HepG2 (cell line): ENCODE measurements around the gene ZNF280A. TPM values are rescaled to one million over a fixed set of nuclear protein-coding genes. Genes with fewer than 3 reads are reported as not detected.
"Not testable (repeated sequence)": the region's sequence is repeated elsewhere in the genome, so short reads cannot be mapped to it uniquely, and the experiment has no call there.

Source experiments
- ATAC-seq: fragments of 200-7000 bp; cut with Tn5 transposase; 3 replicates; pipeline ENCODE4 v1.9.1; 2020; ENCODE audit warnings: mild to moderate bottlenecking, moderate library complexity
- BruUV-seq: library from RNA; stranded (reverse); fragments of 400-500 nt; replicated peaks from 2 replicates; lab custom pipeline; 2021; lab: Mats Ljungman, UMichigan
- CTCF ChIA-PET: fragments of 300-600 bp; formaldehyde crosslinking; extraction: SDS; loops from one replicate; lab custom pipeline; 2021; ENCODE audit warnings: low total read pairs, inconsistent platforms, low intra/inter-chr PET ratio; lab: Yijun Ruan, JAX
- POLR2A ChIA-PET: fragments of 350-600 bp; sonication (Branson Sonifier 250); formaldehyde crosslinking; loops from one replicate; lab custom pipeline; 2020; ENCODE audit warnings: antibody characterized with exemption, inconsistent platforms; lab: Yijun Ruan, JAX
- DNase-seq: peaks from one replicate; pipeline ENCODE4 v3.0.0-alpha.2; 2015; ENCODE audit warnings: low spot score
- FAIRE-seq: peaks from 3 replicates; lab custom pipeline; 2011; peaks lifted over from hg19 to GRCh38; lab: Jason Lieb, UNC
- H2AFZ ChIP-seq: one replicate; pipeline ENCODE4 v1.6.1; 2011; ENCODE audit warnings: low read length, inconsistent platforms
- H3K27ac ChIP-seq: fragments of 300-600 bp; 3 replicates; pipeline ENCODE4 v1.8.0; 2011; ENCODE audit warnings: mixed run types, mild to moderate bottlenecking, mixed read lengths, low read length, inconsistent platforms; ENCODE audit not compliant: insufficient read depth; ENCODE audit errors: extremely low read length
- H3K27me3 ChIP-seq, 2 experiments: fragments of 200-600 bp in 1 of 2; 2 replicates in 1 of 2; 3 replicates in 1 of 2; pipeline versions ENCODE4 v1.6.0 to v1.8.0; 2011; ENCODE audit warnings: low read length in 2 of 2, mild to moderate bottlenecking in 2 of 2, moderate library complexity in 2 of 2, inconsistent platforms in 1 of 2; ENCODE audit not compliant: insufficient read depth in 2 of 2, control insufficient read depth in 1 of 2
- H3K36me3 ChIP-seq, 2 experiments: fragments of 200-600 bp in 1 of 2; replicated peaks in 1 of 2; 2 replicates in 1 of 2; 3 replicates in 1 of 2; pipeline versions ENCODE4 v1.5.1 to v1.8.0; 2011; ENCODE audit warnings: low read length in 2 of 2, inconsistent platforms in 1 of 2; ENCODE audit not compliant: insufficient read depth in 2 of 2, control insufficient read depth in 1 of 2
- H3K4me1 ChIP-seq: 2 replicates; pipeline ENCODE4 v1.5.1; 2012; ENCODE audit warnings: low read length, inconsistent platforms; ENCODE audit not compliant: insufficient read depth
- H3K4me2 ChIP-seq: 2 replicates; pipeline ENCODE4 v1.6.0; 2011; ENCODE audit warnings: low read depth, low read length, inconsistent platforms
- H3K4me3 ChIP-seq, 3 experiments: fragments of 200-600 bp in 1 of 3; sonication (generic), shearing (Covaris generic) in 1 of 3; replicated peaks in 1 of 3; 2 replicates each; pipeline ENCODE4 v1.5.1; 2011 to 2016; ENCODE audit warnings: low read length in 3 of 3, inconsistent platforms in 2 of 3, low read depth in 2 of 3, mild to moderate bottlenecking in 2 of 3, control low read depth in 1 of 3, mixed read lengths in 1 of 3; ENCODE audit not compliant: insufficient read depth in 1 of 3
- H3K79me2 ChIP-seq: one replicate; pipeline ENCODE4 v1.6.1; 2011; ENCODE audit warnings: low read length, inconsistent platforms; ENCODE audit not compliant: insufficient read depth
- H3K9ac ChIP-seq: 2 replicates; pipeline ENCODE4 v1.6.0; 2011; ENCODE audit warnings: mild to moderate bottlenecking, low read depth, low read length, inconsistent platforms; ENCODE audit not compliant: insufficient read depth
- H3K9me3 ChIP-seq: 2 replicates; pipeline ENCODE4 v1.5.1; 2012; ENCODE audit warnings: mild to moderate bottlenecking, low read length
- H4K20me1 ChIP-seq: 2 replicates; pipeline ENCODE4 v1.6.0; 2011; ENCODE audit warnings: inconsistent platforms, mild to moderate bottlenecking, low read length, moderate library complexity; ENCODE audit not compliant: insufficient read depth
- BCL6 ChIP-seq: IDR thresholded peaks from 2 replicates; pipeline ENCODE4 v1.6.1; 2016; ENCODE audit warnings: missing genetic modification reagents, missing compliant biosample characterization
- ISX ChIP-seq: sonication (generic); formaldehyde crosslinking; conservative IDR thresholded peaks from 2 replicates; pipeline ENCODE4 v1.5.0; 2020; ENCODE audit warnings: missing genetic modification reagents
- SRSF1 ChIP-seq: fragments of 200-400 bp; formaldehyde crosslinking; optimal IDR thresholded peaks from 2 replicates; pipeline ENCODE3; 2017; ENCODE audit warnings: mild to moderate bottlenecking, low read depth, low read length, moderate library complexity
- ZNF562 ChIP-seq: sonication (generic); formaldehyde crosslinking; IDR thresholded peaks from 2 replicates; pipeline ENCODE4 v1.8.0; 2022; ENCODE audit warnings: missing genetic modification reagents, borderline replicate concordance
- WGBS: methylation state at CpG from one replicate; pipeline ENCODE4 v1.1.6; 2017; ENCODE audit warnings: low lambda C conversion rate; 5-methylcytosine and 5-hydroxymethylcytosine counted together
- in situ Hi-C: cut with HindIII; loops from 2 replicates; pipeline ENCODE4 v1.10.0; 2017; ENCODE audit warnings: low pct_unique_long_range_greater_than_20kb; ENCODE audit not compliant: extremely low pct_ligation_motif_present
- intact Hi-C: fragments of 100-400 bp; cut with micrococcal nuclease; formaldehyde crosslinking; loops from one replicate; pipeline ENCODE4 v1.10.0; 2022; ENCODE audit not compliant: unreplicated experiment
- polyA plus RNA-seq, 8 experiments: library from polyadenylated mRNA; depleted of rRNA in 3 of 8; stranded (reverse) in 7 of 8; unstranded in 1 of 8; fragments of >200 nt; fragmentation: Illumina TruSeq in 4 of 8; extraction: Trizol in 4 of 8; gene quantifications; 2 replicates each; pipeline versions ENCODE4 v1.2.1 to v1.2.3, GENCODE V29; 2011 to 2016; ENCODE audit warnings: low read depth in 4 of 8, missing spikeins in 1 of 8, mixed read lengths in 1 of 8; ENCODE audit not compliant: insufficient read depth in 1 of 8
- total RNA-seq, 5 experiments: library from RNA; depleted of rRNA; stranded (reverse); fragments of >200 nt; fragmentation: Illumina TruSeq; extraction: Trizol; gene quantifications; 2 replicates each; pipeline ENCODE4 v1.2.3, GENCODE V29; 2016; ENCODE audit warnings: low read depth in 1 of 5
- TF ChIP-seq, protein P1 (sequence below): sonication (generic); formaldehyde crosslinking; IDR thresholded peaks from 2 replicates; pipeline ENCODE4 v1.4.0; 2020; ENCODE audit warnings: mild to moderate bottlenecking, missing genetic modification reagents

Gene ZNF280A
- total and polyA plus RNA-seq, 2 of the 13 experiments (the other 11 are each of a cell fraction or from before 2014, with no cell fraction given), result 1.4 to 2.9 TPM

DNA sequence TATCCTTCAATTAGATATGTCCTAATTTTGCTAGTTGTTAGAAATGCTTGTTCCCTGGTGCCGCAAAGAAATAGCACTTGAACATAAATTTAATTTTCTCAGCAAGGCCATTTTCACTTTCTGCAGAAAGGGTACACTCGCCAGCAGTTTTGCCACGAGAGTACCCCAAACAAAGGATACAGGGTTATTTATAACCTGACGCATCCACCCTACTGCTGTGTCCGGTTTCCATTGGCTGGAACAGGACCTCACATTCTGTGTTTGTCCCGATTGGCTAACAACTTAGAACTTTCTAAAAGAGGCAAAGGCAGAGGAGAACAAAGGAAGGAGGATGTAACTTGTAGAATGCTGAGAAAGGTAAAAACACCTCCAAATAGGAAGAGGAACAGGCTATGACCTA is 10.2 kb downstream of the ZNF280A start:
- in situ Hi-C loops, FAIRE-seq, DNase-seq, H3K79me2 ChIP-seq, H2AFZ ChIP-seq, intact Hi-C loops, BruUV-seq, H3K4me2 ChIP-seq, H3K9ac ChIP-seq, ATAC-seq, H3K27me3 ChIP-seq, H3K27ac ChIP-seq, H3K36me3 ChIP-seq, H3K4me3 ChIP-seq, CTCF ChIA-PET, H3K9me3 ChIP-seq, H4K20me1 ChIP-seq: not testable (repeated sequence)
- POLR2A ChIA-PET, result interaction anchor here (1.8 kb wide), 1 partner anchor 10 kb away, joined by 32 read pairs; the partner anchor contains the start of gene ZNF280A
- TF ChIP-seq ZNF562 (CRISPR knock-in tag), result peak; percentile 86; the same call in 1 of the 2 replicates
- 89% methylated on average over 6 of the region's 6 CpGs for WGBS
- peaks cover 23% of the 10 kb centered on the region for H3K4me1 ChIP-seq

GRCh38 chr22:22508274-22509176 is 11.5 kb downstream of the ZNF280A start, which contains the start of gene ZNF280B:
ZNF280B (minus strand) TSS chr22:22508742; CDS start chr22:22489398, 19,344 bp downstream.
- ChIA-PET POLR2A (interaction anchor here (1.0 to 1.8 kb wide), 2 partner anchors 11 to 27 kb away, joined by 3 to 32 read pairs; partner anchors contain the start of gene ZNF280A), CTCF (interaction anchor here (0.9 kb wide), 1 partner anchor 45 kb away, joined by 3 read pairs; no protein-coding TSS in a partner anchor)
- Histone ChIP-seq H3K27ac (peak within 1 kb of the TSS; percentile 44), H3K27me3 (no peaks in the 10 kb centered on the region; a peak in 1 of 5 replicates), H3K4me3 (peak within 1 kb of the TSS; percentile 79 to 97 (median 87)), H3K9me3 (peaks cover 6% of the 10 kb centered on the region; the same call in 1 of the 2 replicates), H2AFZ (peak within 1 kb of the TSS; percentile 71), H4K20me1 (no peaks in the 10 kb centered on the region), H3K79me2 (peaks cover 8% of the 10 kb centered on the region), H3K9ac (peak within 1 kb of the TSS; percentile 81), H3K4me2 (peak within 1 kb of the TSS; percentile 80), H3K36me3 (peaks cover 0 to 18% of the 10 kb centered on the region in 2 experiments; a peak in 3 of 5 replicates), H3K4me1 (peaks cover 16% of the 10 kb centered on the region)
- DNase-seq (peak; percentile 76), ATAC-seq (peak; percentile 100), FAIRE-seq (peak; percentile 44)
- intact Hi-C loops, result no loop called here
- BruUV-seq, result no TSS peak
- WGBS, result 2% methylated on average over 40 of the region's 72 CpGs
- in situ Hi-C loops, result no loop called here
- no peak for TF ChIP-seq ISX (CRISPR knock-in tag)
- TF ChIP-seq BCL6 (CRISPR knock-in tag), result no peak
- no peak for TF ChIP-seq SRSF1
- TF ChIP-seq, protein P1, sequence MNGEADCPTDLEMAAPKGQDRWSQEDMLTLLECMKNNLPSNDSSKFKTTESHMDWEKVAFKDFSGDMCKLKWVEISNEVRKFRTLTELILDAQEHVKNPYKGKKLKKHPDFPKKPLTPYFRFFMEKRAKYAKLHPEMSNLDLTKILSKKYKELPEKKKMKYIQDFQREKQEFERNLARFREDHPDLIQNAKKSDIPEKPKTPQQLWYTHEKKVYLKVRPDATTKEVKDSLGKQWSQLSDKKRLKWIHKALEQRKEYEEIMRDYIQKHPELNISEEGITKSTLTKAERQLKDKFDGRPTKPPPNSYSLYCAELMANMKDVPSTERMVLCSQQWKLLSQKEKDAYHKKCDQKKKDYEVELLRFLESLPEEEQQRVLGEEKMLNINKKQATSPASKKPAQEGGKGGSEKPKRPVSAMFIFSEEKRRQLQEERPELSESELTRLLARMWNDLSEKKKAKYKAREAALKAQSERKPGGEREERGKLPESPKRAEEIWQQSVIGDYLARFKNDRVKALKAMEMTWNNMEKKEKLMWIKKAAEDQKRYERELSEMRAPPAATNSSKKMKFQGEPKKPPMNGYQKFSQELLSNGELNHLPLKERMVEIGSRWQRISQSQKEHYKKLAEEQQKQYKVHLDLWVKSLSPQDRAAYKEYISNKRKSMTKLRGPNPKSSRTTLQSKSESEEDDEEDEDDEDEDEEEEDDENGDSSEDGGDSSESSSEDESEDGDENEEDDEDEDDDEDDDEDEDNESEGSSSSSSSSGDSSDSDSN (CRISPR knock-in tag), result peak; percentile 69; the same call in 1 of the 2 replicates
